Measurements from ENCODE around the gene NOVA1.

Gene NOVA1

DNA sequence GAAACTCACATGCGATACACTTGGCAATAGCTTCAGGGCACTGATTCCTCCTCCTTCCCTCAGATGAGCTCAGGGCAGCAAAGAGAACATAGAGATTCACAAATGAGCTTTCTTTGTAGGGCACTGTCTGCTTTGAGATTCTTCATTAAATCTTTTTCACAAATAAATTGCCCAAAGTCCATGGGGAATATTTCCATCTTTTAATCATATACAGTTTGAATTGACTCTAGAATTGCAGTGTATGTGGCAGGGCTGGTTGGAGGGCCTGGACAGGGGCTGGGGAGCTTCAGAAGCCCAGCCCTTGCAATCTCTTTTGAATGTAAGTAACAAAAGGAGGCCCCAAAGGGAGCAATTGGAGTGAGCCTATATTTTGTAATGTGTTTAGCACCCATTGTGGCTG, 197.5 kb downstream of the NOVA1 start:
- Histone ChIP-seq H3K4me3 (ENCODE audit: low read depth in 1 of 2, low read length in 2 of 2) (no peak overlapping the region), H3K36me3 (ENCODE audit: insufficient read depth, low read length) (no peaks in the 10 kb centered on the region), H3K27ac (ENCODE audit: low read depth, low read length) (no peak overlapping the region), H3K9ac (ENCODE audit: low read length) (no peak overlapping the region), H3K27me3 (ENCODE audit: control insufficient read depth in 1 of 2, insufficient read depth in 2 of 2, low read length in 2 of 2) (no peaks in the 10 kb centered on the region), H3K4me1 (ENCODE audit: insufficient read depth, low read length) (peaks cover 17% of the 10 kb centered on the region), H3K9me3 (ENCODE audit: low read length) (no peaks in the 10 kb centered on the region)

- Histone ChIP-seq H3K9me3 (ENCODE audit: low read length) (no peaks in the 10 kb centered on the region), H3K36me3 (ENCODE audit: insufficient read depth, low read length) (no peaks in the 10 kb centered on the region), H3K4me3 (ENCODE audit: low read depth in 1 of 2, low read length in 2 of 2) (no peak overlapping the region), H3K9ac (ENCODE audit: low read length) (no peak overlapping the region), H3K27me3 (ENCODE audit: control insufficient read depth in 1 of 2, insufficient read depth in 2 of 2, low read length in 2 of 2) (no peaks in the 10 kb centered on the region), H3K4me1 (ENCODE audit: insufficient read depth, low read length) (peaks cover 33% of the 10 kb centered on the region), H3K27ac (ENCODE audit: low read depth, low read length) (no peak overlapping the region)
Measured at GRCh38 chr14:26398616-26399015, 199.2 kb downstream of the NOVA1 start.

All from muscle layer of colon (tissue), 2 donors.